PC-9 (cell line): ENCODE data around the gene DACT2. TPM values are rescaled to one million over a fixed set of nuclear protein-coding genes. Genes with fewer than 3 reads are reported as not detected.

Source experiments
- BruUV-seq: library from RNA; stranded (reverse); fragments of 400-500 nt; replicated peaks from 2 replicates; lab custom pipeline; 2021; lab: Mats Ljungman, UMichigan
- CTCF ChIA-PET: fragments of 300-600 bp; sonication (Branson Sonifier 250); formaldehyde crosslinking; loops from one replicate; lab custom pipeline; 2022; ENCODE audit warnings: antibody characterized with exemption; lab: Charles Lee
- POLR2A ChIA-PET: fragments of 300-600 bp; sonication (Branson Sonifier 250); formaldehyde crosslinking; loops from one replicate; lab custom pipeline; 2022; ENCODE audit warnings: antibody characterized with exemption; ENCODE audit not compliant: unreplicated experiment; lab: Charles Lee
- DNase-seq, 2 experiments: peaks; one replicate each; pipeline versions ENCODE4 v3.0.0 to v3.0.0-alpha.2; 2015 to 2022; ENCODE audit warnings: mixed read lengths in 1 of 2
- H2AFZ ChIP-seq: fragments of 200-600 bp; sonication (generic); 2 replicates; pipeline ENCODE4 v1.8.1; 2017; ENCODE audit warnings: antibody characterized with exemption
- H3F3A ChIP-seq: fragments of 200-600 bp; sonication (generic); 2 replicates; pipeline ENCODE4 v1.8.1; 2017; ENCODE audit warnings: antibody characterized with exemption, mild to moderate bottlenecking, low read depth; ENCODE audit not compliant: insufficient read depth
- H3K27ac ChIP-seq: fragments of 200-600 bp; sonication (generic); 2 replicates; pipeline ENCODE4 v1.6.1; 2016; ENCODE audit warnings: mixed run types
- H3K27me3 ChIP-seq: fragments of 200-600 bp; sonication (generic); 2 replicates; pipeline ENCODE4 v1.6.1; 2016; ENCODE audit warnings: low read depth, mixed run types; ENCODE audit not compliant: insufficient read depth
- H3K36me3 ChIP-seq: fragments of 200-600 bp; sonication (generic); 2 replicates; pipeline ENCODE4 v1.6.1; 2016; ENCODE audit warnings: low read depth, mixed run types
- H3K4me1 ChIP-seq: fragments of 200-600 bp; sonication (generic); replicated peaks from 2 replicates; pipeline ENCODE4 v1.6.1; 2016; ENCODE audit warnings: mixed run types; ENCODE audit not compliant: insufficient read depth
- H3K4me2 ChIP-seq: fragments of 200-600 bp; sonication (generic); 2 replicates; pipeline ENCODE4 v1.6.1; 2017; ENCODE audit warnings: mixed run types
- H3K4me3 ChIP-seq: fragments of 200-600 bp; sonication (generic); 2 replicates; pipeline ENCODE4 v1.6.1; 2016; ENCODE audit warnings: mixed run types
- H3K79me2 ChIP-seq: fragments of 200-600 bp; sonication (generic); 2 replicates; pipeline ENCODE4 v1.6.1; 2017; ENCODE audit warnings: low read depth, mixed run types
- H3K9me2 ChIP-seq: fragments of 200-600 bp; sonication (generic); 2 replicates; pipeline ENCODE4 v1.8.1; 2017; ENCODE audit warnings: mild to moderate bottlenecking; ENCODE audit not compliant: insufficient read depth
- H3K9me3 ChIP-seq: fragments of 200-600 bp; sonication (generic); 2 replicates; pipeline ENCODE4 v1.8.1; 2016; ENCODE audit warnings: low read depth; ENCODE audit not compliant: insufficient read depth
- H4K20me1 ChIP-seq: fragments of 200-600 bp; sonication (generic); 2 replicates; pipeline ENCODE4 v1.8.1; 2017; ENCODE audit not compliant: insufficient read depth
- EZH2 ChIP-seq: fragments of 200-600 bp; sonication (generic); IDR thresholded peaks from 2 replicates; pipeline ENCODE4 v1.8.0; 2017; ENCODE audit warnings: antibody characterized with exemption, low read depth
- intact Hi-C: fragments of 100-400 bp; cut with micrococcal nuclease; formaldehyde crosslinking; loops from one replicate; pipeline ENCODE4 v1.10.0; 2022; ENCODE audit not compliant: unreplicated experiment
- total RNA-seq: library from RNA; stranded (reverse); gene quantifications from 2 replicates; pipeline ENCODE4 v1.2.3, GENCODE V29; 2021
- TF ChIP-seq, protein P1 (sequence below): fragments of 200-600 bp; sonication (generic); conservative IDR thresholded peaks from 2 replicates; pipeline ENCODE4 v1.6.1; 2017; ENCODE audit warnings: mixed run types, antibody characterized with exemption, mild to moderate bottlenecking, moderate library complexity

Gene DACT2
- total RNA-seq, 1 experiment from 2014 or later: not detected

DNA sequence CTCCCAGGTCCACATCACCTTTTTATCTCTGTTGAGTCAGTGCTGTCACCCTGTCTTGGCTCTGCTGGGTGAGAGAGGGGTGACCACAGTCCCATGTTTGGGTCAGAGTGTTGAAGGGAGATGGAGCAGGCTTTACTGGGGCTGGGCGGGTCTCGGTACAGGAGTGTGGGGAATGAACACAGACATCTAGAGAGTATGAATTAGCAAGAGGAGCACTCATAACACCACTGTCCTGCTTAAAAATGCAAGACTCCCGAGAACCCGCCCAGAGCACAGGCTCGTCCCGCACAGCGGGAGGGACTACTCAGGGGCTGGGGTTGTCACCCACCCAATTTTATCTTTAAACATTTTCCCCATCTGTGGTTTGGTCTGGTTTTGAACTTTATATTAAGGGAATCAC lies 27.5 kb upstream of the DACT2 start:
- no TSS peak for BruUV-seq
- ChIA-PET CTCF (no interaction called here), POLR2A (no interaction called here)
- Histone ChIP-seq H4K20me1 (no peaks in the 10 kb centered on the region), H3K9me2 (no peaks in the 10 kb centered on the region), H3K9me3 (no peaks in the 10 kb centered on the region), H3F3A (no peaks in the 10 kb centered on the region), H3K27ac (no peak overlapping the region), H3K4me1 (no peaks in the 10 kb centered on the region), H3K79me2 (no peaks in the 10 kb centered on the region), H3K36me3 (no peaks in the 10 kb centered on the region), H2AFZ (no peak overlapping the region), H3K4me3 (no peak overlapping the region), H3K4me2 (no peak overlapping the region), H3K27me3 (peaks cover 90% of the 10 kb centered on the region)
- TF ChIP-seq, protein P1, sequence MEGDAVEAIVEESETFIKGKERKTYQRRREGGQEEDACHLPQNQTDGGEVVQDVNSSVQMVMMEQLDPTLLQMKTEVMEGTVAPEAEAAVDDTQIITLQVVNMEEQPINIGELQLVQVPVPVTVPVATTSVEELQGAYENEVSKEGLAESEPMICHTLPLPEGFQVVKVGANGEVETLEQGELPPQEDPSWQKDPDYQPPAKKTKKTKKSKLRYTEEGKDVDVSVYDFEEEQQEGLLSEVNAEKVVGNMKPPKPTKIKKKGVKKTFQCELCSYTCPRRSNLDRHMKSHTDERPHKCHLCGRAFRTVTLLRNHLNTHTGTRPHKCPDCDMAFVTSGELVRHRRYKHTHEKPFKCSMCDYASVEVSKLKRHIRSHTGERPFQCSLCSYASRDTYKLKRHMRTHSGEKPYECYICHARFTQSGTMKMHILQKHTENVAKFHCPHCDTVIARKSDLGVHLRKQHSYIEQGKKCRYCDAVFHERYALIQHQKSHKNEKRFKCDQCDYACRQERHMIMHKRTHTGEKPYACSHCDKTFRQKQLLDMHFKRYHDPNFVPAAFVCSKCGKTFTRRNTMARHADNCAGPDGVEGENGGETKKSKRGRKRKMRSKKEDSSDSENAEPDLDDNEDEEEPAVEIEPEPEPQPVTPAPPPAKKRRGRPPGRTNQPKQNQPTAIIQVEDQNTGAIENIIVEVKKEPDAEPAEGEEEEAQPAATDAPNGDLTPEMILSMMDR: no peak
- no peak for TF ChIP-seq EZH2
- intact Hi-C loops: no loop called here
- no peak for DNase-seq

DNA sequence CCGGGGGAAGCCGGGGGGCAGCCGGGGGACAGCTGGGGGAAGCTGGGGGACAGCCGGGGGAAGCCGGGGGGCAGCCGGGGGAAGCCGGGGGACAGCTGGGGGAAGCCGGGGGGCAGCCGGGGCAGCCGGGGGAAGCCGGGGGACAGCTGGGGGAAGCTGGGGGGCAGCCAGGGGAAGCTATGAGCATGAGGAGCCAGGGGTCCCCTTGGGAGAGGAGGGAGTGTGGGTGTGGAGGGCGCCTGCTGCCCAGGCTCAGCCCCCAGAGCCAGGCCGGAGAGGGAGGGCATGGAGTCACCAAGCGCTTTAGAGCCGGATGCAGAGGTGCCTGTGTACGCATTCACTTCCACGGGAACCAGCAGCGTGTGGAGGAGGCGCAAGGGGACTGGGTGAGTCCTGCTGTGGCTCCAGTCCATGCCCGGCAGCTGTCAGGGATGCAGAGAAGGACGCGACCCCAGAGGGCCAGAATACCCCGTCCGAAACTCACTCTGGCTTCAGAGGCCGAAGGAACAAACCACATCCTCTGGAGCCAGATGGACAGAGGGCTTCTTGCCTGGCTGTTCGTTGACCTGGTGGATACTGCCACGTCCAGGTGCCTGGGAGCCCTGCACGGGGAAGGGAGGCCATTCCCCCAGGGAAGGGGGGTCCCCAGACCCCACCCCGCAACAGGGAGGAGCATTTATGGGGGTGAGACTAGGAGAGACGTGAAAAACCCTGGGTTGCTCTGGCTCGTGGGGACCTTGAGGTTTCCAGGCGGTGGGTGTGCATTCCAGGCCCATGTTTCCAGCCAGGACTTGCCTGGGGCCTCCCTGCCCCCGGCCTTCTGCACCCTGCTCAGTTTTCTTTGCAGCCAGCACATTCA lies 26.5 kb upstream of the DACT2 start:
- H3K9me3 ChIP-seq: no peaks in the 10 kb centered on the region
- H3K4me1 ChIP-seq: no peaks in the 10 kb centered on the region
- H3K36me3 ChIP-seq: no peaks in the 10 kb centered on the region
- no peaks in the 10 kb centered on the region for H3F3A ChIP-seq
- H4K20me1 ChIP-seq: no peaks in the 10 kb centered on the region
- intact Hi-C loops: no loop called here
- H3K4me3 ChIP-seq: no peak overlapping the region
- no peaks in the 10 kb centered on the region for H3K79me2 ChIP-seq
- no peak overlapping the region for H3K27ac ChIP-seq
- no peak for DNase-seq
- H3K9me2 ChIP-seq: no peaks in the 10 kb centered on the region
- CTCF ChIA-PET: no interaction called here
- H2AFZ ChIP-seq: no peak overlapping the region
- TF ChIP-seq, protein P1: no peak
- TF ChIP-seq EZH2: 0 out of 2 replicates have a peak, but pooled peaks have one; percentile 61
- POLR2A ChIA-PET: no interaction called here
- H3K27me3 ChIP-seq: peaks cover 91% of the 10 kb centered on the region
- H3K4me2 ChIP-seq: no peak overlapping the region
- BruUV-seq: no TSS peak

DNA sequence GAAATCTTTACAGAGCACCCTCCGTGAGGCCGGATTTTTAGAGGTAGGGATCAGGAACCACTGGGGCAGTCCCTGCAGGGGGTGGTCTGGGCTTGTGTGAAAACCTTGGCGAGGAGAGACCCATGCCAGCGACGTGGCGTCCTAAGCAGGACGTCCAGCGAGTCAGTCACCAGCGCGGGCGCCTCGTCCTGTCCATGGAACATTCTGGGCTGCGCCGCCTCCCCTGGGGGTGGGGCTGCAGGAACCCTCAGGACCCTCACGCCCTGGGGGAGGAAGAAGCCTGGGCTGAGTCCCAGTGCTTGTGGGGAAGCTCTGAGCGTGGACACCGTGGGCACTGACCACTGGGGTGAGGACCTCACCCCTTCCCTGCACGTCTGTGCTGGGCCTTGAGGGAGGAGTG lies 25.7 kb upstream of the DACT2 start:
- Histone ChIP-seq H4K20me1 (no peaks in the 10 kb centered on the region), H3K27me3 (peaks cover 92% of the 10 kb centered on the region), H2AFZ (no peak overlapping the region), H3F3A (no peaks in the 10 kb centered on the region), H3K9me2 (no peaks in the 10 kb centered on the region), H3K27ac (no peak overlapping the region), H3K79me2 (no peaks in the 10 kb centered on the region), H3K4me2 (no peak overlapping the region), H3K4me3 (no peak overlapping the region), H3K9me3 (no peaks in the 10 kb centered on the region), H3K4me1 (no peaks in the 10 kb centered on the region), H3K36me3 (no peaks in the 10 kb centered on the region)
- CTCF ChIA-PET: no interaction called here
- no peak for DNase-seq
- BruUV-seq: no TSS peak
- TF ChIP-seq, protein P1: no peak
- no peak for TF ChIP-seq EZH2
- intact Hi-C loops: no loop called here
- POLR2A ChIA-PET: no interaction called here
